GM04503 (cell line): Measurements from ENCODE around the gene AOPEP.

ENCODE experiments used
- DNase-seq: peaks from one replicate; pipeline ENCODE4 v3.0.0-alpha.2; 2012; ENCODE audit warnings: low read depth

AOPEP gene

GRCh38 chr9:95061916-95062595 lies 335.6 kb downstream of the AOPEP start:
- DNase-seq, result no peak

GRCh38 chr9:95062596-95063065 lies 336.1 kb downstream of the AOPEP start:
- no peak for DNase-seq

- DNase-seq, result no peak
Measured at GRCh38 chr9:95063300-95063699, 336.8 kb downstream of the AOPEP start.

- DNase-seq, result no peak
Measured at GRCh38 chr9:95065224-95065623, 338.7 kb downstream of the AOPEP start.

- DNase-seq, result no peak
Measured at GRCh38 chr9:95067057-95067456, 340.6 kb downstream of the AOPEP start.

- DNase-seq, result no peak
Measured at GRCh38 chr9:95067897-95068296, 341.4 kb downstream of the AOPEP start.

- no peak for DNase-seq
Measured at GRCh38 chr9:95070549-95071021, 344.1 kb downstream of the AOPEP start.

GRCh38 chr9:95071450-95071849 lies 345.0 kb downstream of the AOPEP start:
- DNase-seq, result no peak

GRCh38 chr9:95071925-95072324 lies 345.4 kb downstream of the AOPEP start:
- DNase-seq, result no peak

GRCh38 chr9:95073042-95073607 lies 346.6 kb downstream of the AOPEP start:
- DNase-seq, result no peak

- no peak for DNase-seq
Measured at GRCh38 chr9:95073918-95074317, 347.4 kb downstream of the AOPEP start.

- no peak for DNase-seq
Measured at GRCh38 chr9:95074632-95075031, 348.1 kb downstream of the AOPEP start.

- DNase-seq, result no peak
Measured at GRCh38 chr9:95075700-95076099, 349.2 kb downstream of the AOPEP start.

- no peak for DNase-seq
Measured at GRCh38 chr9:95076696-95077052, 350.2 kb downstream of the AOPEP start.

- DNase-seq, result no peak
Measured at GRCh38 chr9:95077053-95077765, 350.7 kb downstream of the AOPEP start.

GRCh38 chr9:95077766-95078370 lies 351.4 kb downstream of the AOPEP start:
- DNase-seq, result no peak

GRCh38 chr9:95078511-95078910 lies 352.0 kb downstream of the AOPEP start:
- no peak for DNase-seq

GRCh38 chr9:95078939-95079338 lies 352.4 kb downstream of the AOPEP start:
- DNase-seq, result no peak

GRCh38 chr9:95079461-95079860 lies 353.0 kb downstream of the AOPEP start:
- DNase-seq, result no peak

- DNase-seq, result no peak
Measured at GRCh38 chr9:95080961-95081647, 354.6 kb downstream of the AOPEP start.

GRCh38 chr9:95081998-95082397 lies 355.5 kb downstream of the AOPEP start:
- DNase-seq, result no peak

- no peak for DNase-seq
Measured at GRCh38 chr9:95082401-95083084, 356.0 kb downstream of the AOPEP start.
